ENCODE results near the gene EML2.
A peak's percentile ranks its signal among the peaks of the same experiment; 100 is the strongest.

EML2 gene

GRCh38 chr19:45657520-45658167, 18.4 kb upstream of the EML2 start:
- no peak for DNase-seq (ENCODE audit: low read depth)
- H3K4me3 ChIP-seq (ENCODE audit: low read depth, low read length): no peak overlapping the region

- H3K4me3 ChIP-seq (ENCODE audit: low read depth, low read length): no peak overlapping the region
- DNase-seq (ENCODE audit: low read depth): no peak
Observed at GRCh38 chr19:45655073-45655472, 15.9 kb upstream of the EML2 start.

- H3K4me3 ChIP-seq (ENCODE audit: low read depth, low read length): no peak overlapping the region
- no peak for DNase-seq (ENCODE audit: low read depth)
Observed at GRCh38 chr19:45653634-45654033, 14.4 kb upstream of the EML2 start.

GRCh38 chr19:45650722-45651121, 11.5 kb upstream of the EML2 start:
- H3K4me3 ChIP-seq (ENCODE audit: low read depth, low read length): no peak overlapping the region
- DNase-seq (ENCODE audit: low read depth): no peak

GRCh38 chr19:45646345-45646698, 7.1 kb upstream of the EML2 start:
- DNase-seq (ENCODE audit: low read depth): no peak
- H3K4me3 ChIP-seq (ENCODE audit: low read depth, low read length): peak overlapping the region; percentile 56

GRCh38 chr19:45645631-45646344, 6.6 kb upstream of the EML2 start:
- peak overlapping the region; percentile 56 for H3K4me3 ChIP-seq (ENCODE audit: low read depth, low read length)
- peak; percentile 72 for DNase-seq (ENCODE audit: low read depth)

- H3K4me3 ChIP-seq (ENCODE audit: low read depth, low read length): peak overlapping the region; percentile 56
- DNase-seq (ENCODE audit: low read depth): no peak
Observed at GRCh38 chr19:45645068-45645630, 6.0 kb upstream of the EML2 start.

- DNase-seq (ENCODE audit: low read depth): no peak
- H3K4me3 ChIP-seq (ENCODE audit: low read depth, low read length): no peak overlapping the region
Observed at GRCh38 chr19:45643927-45644771, 5.0 kb upstream of the EML2 start.

GRCh38 chr19:45643024-45643926, 4.1 kb upstream of the EML2 start:
- H3K4me3 ChIP-seq (ENCODE audit: low read depth, low read length): peak overlapping the region; percentile 30
- no peak for DNase-seq (ENCODE audit: low read depth)

GRCh38 chr19:45641274-45642105, 2.3 kb upstream of the EML2 start:
- peak overlapping the region; percentile 42 for H3K4me3 ChIP-seq (ENCODE audit: low read depth, low read length)
- DNase-seq (ENCODE audit: low read depth): no peak

GRCh38 chr19:45640849-45641273, 1.7 kb upstream of the EML2 start:
- H3K4me3 ChIP-seq (ENCODE audit: low read depth, low read length): no peak overlapping the region
- DNase-seq (ENCODE audit: low read depth): no peak

- H3K4me3 ChIP-seq (ENCODE audit: low read depth, low read length): peak overlapping the region; percentile 67
- DNase-seq (ENCODE audit: low read depth): no peak
Observed at GRCh38 chr19:45637890-45638667, 1.1 kb downstream of the EML2 start.

- no peak overlapping the region for H3K4me3 ChIP-seq (ENCODE audit: low read depth, low read length)
- no peak for DNase-seq (ENCODE audit: low read depth)
Observed at GRCh38 chr19:45636902-45637301, 2.3 kb downstream of the EML2 start.

- no peak for DNase-seq (ENCODE audit: low read depth)
- H3K4me3 ChIP-seq (ENCODE audit: low read depth, low read length): no peak overlapping the region
Observed at GRCh38 chr19:45636275-45636674, 2.9 kb downstream of the EML2 start.

- no peak overlapping the region for H3K4me3 ChIP-seq (ENCODE audit: low read depth, low read length)
Observed at GRCh38 chr19:45632468-45633196, 6.6 kb downstream of the EML2 start.

GRCh38 chr19:45630463-45630862, 8.7 kb downstream of the EML2 start:
- DNase-seq (ENCODE audit: low read depth): peak; percentile 75

More at GRCh38 chr19:45632468-45633196, 6.6 kb downstream of the EML2 start:
- DNase-seq (ENCODE audit: low read depth): peak; percentile 54

GRCh38 chr19:45629704-45630103, 9.5 kb downstream of the EML2 start:
- DNase-seq (ENCODE audit: low read depth): no peak
- no peak overlapping the region for H3K4me3 ChIP-seq (ENCODE audit: low read depth, low read length)

More at GRCh38 chr19:45630463-45630862, 8.7 kb downstream of the EML2 start:
- no peak overlapping the region for H3K4me3 ChIP-seq (ENCODE audit: low read depth, low read length)
